T-helper 2 cell treated with Interferon-gamma antibody and Interleukin-4, amounts not matched to agents 5 μg/mL and 100 μg/mL, for 36 hours (primary cell): ENCODE results near the gene POP5.
"Not testable (repeated sequence)": the region's sequence is repeated elsewhere in the genome, so short reads cannot be mapped to it uniquely, and the experiment has no call there.

Experiments
- DNase-seq: peaks from one replicate; pipeline ENCODE4 v3.0.0; 2021; ENCODE audit warnings: low spot score
- H3K27ac Mint-ChIP-seq: one replicate; pipeline ENCODE4 v1.8.0; 2021; ENCODE audit warnings: mild to moderate bottlenecking, mixed read lengths
- H3K27me3 Mint-ChIP-seq: one replicate; pipeline ENCODE4 v1.8.0; 2021; ENCODE audit warnings: low read depth, mixed read lengths
- H3K36me3 Mint-ChIP-seq: one replicate; pipeline ENCODE4 v1.8.0; 2021; ENCODE audit warnings: low read depth, mixed read lengths
- H3K4me1 Mint-ChIP-seq: one replicate; pipeline ENCODE4 v1.8.0; 2021; ENCODE audit warnings: low read depth, mixed read lengths
- H3K4me3 Mint-ChIP-seq: one replicate; pipeline ENCODE4 v1.8.0; 2022; ENCODE audit warnings: mild to moderate bottlenecking, moderate library complexity, mixed read lengths
- H3K9me3 Mint-ChIP-seq: one replicate; pipeline ENCODE4 v1.8.0; 2021; ENCODE audit warnings: mixed read lengths

Gene POP5, protein sequence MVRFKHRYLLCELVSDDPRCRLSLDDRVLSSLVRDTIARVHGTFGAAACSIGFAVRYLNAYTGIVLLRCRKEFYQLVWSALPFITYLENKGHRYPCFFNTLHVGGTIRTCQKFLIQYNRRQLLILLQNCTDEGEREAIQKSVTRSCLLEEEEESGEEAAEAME

DNA sequence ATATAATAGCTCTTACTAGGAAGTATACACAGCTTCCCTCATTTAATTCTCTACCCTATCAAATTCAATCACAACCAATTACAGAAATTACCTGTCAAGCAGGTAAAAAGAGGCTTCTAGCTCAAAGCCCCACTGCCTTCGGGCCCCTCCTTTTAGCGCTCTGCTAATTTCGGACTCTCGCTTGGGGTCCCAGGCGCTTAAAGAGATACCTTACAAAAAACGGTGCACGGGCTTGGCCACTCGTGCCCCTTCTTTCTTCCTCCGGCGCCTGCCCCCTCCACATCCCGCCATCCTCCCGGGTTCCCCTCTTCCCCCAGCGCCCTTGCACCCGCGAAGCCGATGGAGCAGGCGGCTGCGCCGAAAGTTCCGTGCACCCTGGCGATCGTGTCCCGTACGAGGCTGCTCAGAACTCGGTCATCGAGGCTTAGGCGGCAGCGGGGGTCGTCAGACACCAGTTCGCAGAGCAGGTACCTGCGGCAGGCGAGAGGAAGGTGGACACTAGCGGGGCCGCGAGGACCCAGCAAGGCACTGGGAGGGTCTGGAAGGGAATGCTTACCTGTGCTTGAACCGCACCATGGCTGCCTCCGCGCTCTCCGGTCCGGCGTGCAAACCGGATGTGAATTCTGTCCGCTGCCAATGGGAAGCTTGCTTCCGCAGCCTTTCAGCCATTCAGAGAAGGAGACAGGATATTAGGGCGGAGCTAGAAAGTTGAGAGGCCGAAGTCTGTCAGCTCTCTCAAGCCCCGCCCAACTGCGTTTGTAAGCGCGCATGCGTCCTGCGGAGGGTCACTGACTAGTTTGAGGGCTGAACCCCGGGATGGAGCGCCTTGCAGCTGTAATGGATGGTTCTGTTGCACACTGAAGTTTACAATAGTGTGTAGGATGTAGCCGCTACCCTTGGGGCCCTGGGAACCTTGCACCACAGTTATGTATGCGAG, at the start of gene POP5:
POP5 (minus strand) TSS at position 616 of the 937 bp plus-strand sequence; CDS start at position 576, 40 bp downstream.
- Mint-ChIP-seq H3K9me3 (no peaks in the 10 kb centered on the region), H3K4me3 (peak within 1 kb of the TSS; percentile 96)

DNA sequence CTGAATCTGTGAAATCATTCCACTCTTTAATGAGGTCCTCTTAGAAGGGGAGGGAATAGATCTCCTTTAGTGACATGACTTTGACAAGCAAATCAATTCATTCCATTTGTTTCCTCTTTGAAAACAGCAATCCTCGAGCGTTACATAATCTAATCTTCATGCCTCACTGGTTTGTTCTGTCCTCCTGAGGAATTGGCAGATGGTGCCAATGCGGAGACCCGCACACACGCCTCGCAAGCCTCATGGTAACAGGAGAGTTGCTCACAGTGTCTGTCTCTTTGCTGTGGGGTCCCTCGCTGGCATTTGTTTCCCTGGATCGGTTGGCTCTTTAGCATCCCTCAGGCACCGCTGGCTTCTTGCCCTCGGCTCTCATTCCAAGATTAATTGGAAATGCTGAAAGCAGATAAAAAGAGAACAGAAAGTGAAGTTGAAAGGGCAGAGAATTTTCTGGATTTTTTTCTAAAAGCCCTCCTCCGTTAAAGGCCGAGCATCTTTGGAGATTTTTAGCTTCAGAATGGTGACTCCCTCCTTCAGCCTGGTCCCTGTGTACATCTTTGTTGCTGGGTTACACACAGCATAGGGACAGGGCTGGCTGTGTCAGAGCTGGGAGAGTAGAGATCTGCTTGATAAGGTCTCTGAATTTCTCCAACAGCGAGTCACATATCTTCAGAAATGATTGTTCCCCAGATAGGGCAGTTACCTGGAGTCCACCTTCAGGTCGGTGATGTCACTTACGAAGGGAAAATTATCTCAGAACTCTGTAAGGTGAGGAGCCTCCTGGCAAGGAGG, 49.1 kb upstream of the POP5 start:
- H3K4me3 Mint-ChIP-seq: no peak overlapping the region
- H3K27me3 Mint-ChIP-seq: peaks cover 8% of the 10 kb centered on the region
- no peaks in the 10 kb centered on the region for H3K4me1 Mint-ChIP-seq
- H3K27ac Mint-ChIP-seq: no peak overlapping the region
- no peak for DNase-seq
- H3K36me3 Mint-ChIP-seq: no peaks in the 10 kb centered on the region
- H3K9me3 Mint-ChIP-seq: no peaks in the 10 kb centered on the region

More for the DNA sequence above, at the start of gene POP5:
- Mint-ChIP-seq H3K27ac (peak within 1 kb of the TSS; percentile 88), H3K4me1 (peaks cover 31% of the 10 kb centered on the region), H3K27me3 (peaks cover 11% of the 10 kb centered on the region), H3K36me3 (peaks cover 29% of the 10 kb centered on the region)
- peak; percentile 96 for DNase-seq

DNA sequence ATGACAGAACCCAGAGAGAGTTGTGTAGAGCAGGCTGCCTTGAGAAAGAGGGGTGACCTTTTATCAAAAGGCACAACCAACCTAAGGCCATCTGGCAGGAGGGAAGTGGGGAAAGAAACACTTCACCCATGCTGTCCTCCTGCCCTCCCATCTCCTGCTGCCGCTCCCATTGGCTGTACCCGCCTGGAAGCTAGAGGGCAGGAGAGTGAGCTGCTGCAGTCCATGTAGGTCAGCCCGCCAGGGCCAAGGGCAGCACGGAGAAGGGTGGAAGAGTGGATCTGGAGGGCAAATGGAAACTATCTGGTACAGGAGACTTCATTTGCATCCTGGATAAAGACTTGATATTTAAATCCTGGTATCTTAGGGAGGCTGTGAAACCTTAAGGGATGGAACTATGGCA, 47.7 kb upstream of the POP5 start:
- Mint-ChIP-seq H3K27ac (no peak overlapping the region), H3K4me1 (no peaks in the 10 kb centered on the region), H3K36me3 (no peaks in the 10 kb centered on the region), H3K27me3 (peaks cover 3% of the 10 kb centered on the region), H3K4me3 (no peak overlapping the region), H3K9me3 (no peaks in the 10 kb centered on the region)
- DNase-seq: no peak

DNA sequence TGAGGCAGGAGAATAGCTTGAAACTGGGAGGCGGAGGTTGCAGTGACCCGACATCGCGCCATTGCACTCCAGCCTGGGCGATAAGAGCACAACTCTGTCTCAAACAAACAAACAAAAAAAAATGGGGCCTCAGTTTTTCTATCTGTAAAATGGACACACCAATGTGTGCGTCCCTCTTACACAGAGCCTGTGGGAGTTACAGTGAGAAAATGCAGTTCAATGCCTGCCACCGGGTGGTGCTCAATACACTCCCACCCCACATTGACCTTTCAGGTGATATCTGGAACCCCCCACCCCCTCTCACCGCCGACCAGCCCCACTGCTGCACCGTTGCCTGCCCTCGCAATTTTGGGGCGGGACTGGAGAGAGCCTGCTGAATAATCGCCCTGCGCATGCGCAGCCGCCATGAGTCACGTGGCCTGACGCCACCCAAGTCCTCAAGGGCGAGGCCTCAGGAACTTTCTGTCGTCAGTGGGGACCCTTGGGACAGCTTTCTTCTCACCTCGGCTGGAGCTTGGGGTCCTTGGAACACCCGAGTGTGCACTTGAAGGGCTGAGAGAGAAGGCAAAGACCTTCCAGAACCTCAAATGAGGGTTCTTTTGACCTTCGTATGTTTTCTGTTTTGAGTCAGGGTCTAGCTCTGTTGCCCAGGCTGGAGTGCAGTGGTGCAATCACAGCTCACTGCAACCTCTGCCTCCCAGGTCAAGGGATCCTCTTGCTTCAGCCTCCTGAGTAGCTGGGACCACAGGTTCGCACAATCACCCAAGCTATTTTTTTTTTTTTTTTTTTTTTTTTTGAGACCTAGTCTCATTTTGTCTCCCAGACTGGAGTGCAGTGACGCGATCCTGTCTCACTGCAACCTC, 44.6 kb upstream of the POP5 start:
- Mint-ChIP-seq H3K9me3 (no peaks in the 10 kb centered on the region), H3K4me3 (no peak overlapping the region), H3K27ac (no peak overlapping the region), H3K4me1 (no peaks in the 10 kb centered on the region), H3K36me3 (no peaks in the 10 kb centered on the region), H3K27me3 (no peaks in the 10 kb centered on the region)
- no peak for DNase-seq

DNA sequence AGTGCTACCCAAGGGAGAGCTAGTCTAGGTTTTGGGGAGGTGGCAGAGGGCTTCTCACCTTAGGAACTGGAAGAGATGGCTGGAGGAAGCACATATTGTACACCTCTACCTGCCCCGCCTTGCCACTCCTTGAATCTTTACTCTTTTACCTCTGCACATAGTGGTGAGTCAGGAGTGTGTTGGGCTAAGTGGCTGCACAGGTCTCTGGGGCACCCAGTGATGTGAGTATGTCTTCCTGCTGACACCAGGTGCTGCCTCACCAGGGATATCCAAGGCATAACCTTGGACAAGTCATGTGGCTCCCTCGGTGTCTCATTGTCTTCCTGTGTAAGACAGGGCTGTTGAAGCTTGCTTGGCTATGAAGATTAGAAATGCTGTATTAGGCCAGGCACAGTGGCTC, 39.4 kb upstream of the POP5 start:
- no peak for DNase-seq
- no peaks in the 10 kb centered on the region for H3K9me3 Mint-ChIP-seq
- no peak overlapping the region for H3K27ac Mint-ChIP-seq
- H3K36me3 Mint-ChIP-seq: no peaks in the 10 kb centered on the region
- no peak overlapping the region for H3K4me3 Mint-ChIP-seq
- peaks cover 16% of the 10 kb centered on the region for H3K27me3 Mint-ChIP-seq
- H3K4me1 Mint-ChIP-seq: no peaks in the 10 kb centered on the region

DNA sequence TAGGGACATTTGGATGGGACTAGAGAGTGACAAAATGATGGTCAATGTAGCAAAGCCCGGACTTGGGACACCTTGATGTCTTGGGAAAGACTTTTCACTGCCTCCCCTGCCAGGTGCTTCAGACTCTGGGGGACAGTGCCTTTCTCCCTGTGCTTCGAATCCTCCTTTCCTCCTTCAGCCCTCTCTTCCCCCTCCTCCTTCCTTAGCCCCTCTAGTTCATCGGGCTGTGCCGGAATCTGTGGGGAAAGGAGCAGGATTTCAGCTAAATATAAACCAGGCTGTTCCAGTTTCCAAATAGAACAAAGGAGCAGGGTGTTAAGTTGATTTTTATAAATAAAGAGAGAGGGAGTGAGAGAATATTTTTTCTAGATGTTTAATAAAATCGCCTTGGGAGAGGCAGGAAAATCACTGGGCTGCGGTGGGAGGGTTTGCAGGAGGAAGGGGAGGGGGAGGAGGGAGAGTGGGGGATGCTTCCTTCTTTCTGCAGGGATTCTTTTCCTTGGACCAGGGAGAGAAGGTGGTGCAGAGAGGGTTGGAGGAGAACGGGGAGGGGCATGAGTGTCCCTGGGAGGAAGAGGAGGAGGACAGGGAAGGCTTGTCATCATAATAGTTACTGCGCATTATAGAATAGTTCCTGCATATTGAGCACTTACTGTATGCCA, 37.9 kb upstream of the POP5 start:
- peaks cover 21% of the 10 kb centered on the region for H3K27me3 Mint-ChIP-seq
- no peaks in the 10 kb centered on the region for H3K36me3 Mint-ChIP-seq
- DNase-seq: no peak
- no peaks in the 10 kb centered on the region for H3K4me1 Mint-ChIP-seq
- no peaks in the 10 kb centered on the region for H3K9me3 Mint-ChIP-seq
- H3K4me3 Mint-ChIP-seq: no peak overlapping the region
- H3K27ac Mint-ChIP-seq: no peak overlapping the region

DNA sequence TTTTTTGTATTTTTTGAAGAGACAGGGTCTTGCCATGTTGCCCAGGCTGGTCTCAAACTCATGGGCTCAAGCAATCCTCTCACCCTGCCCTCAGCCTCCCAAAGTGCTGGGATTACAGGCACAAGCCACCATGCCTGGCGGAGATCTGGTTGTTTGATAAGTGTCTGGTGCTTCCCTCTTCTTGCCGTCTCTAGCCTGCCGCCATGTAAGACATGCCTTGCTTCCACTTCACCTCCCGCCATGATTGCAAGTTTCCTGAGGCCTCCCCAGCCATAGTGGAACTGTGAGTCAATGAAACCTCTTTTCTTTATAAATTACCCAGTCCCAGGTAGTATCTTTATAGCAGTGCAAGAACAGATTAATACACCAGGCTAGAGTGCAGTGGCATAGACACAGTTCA, 36.6 kb upstream of the POP5 start:
- not testable (repeated sequence) for H3K27ac Mint-ChIP-seq, H3K9me3 Mint-ChIP-seq, DNase-seq, H3K4me3 Mint-ChIP-seq, H3K36me3 Mint-ChIP-seq, H3K4me1 Mint-ChIP-seq
- H3K27me3 Mint-ChIP-seq: peaks cover 21% of the 10 kb centered on the region

DNA sequence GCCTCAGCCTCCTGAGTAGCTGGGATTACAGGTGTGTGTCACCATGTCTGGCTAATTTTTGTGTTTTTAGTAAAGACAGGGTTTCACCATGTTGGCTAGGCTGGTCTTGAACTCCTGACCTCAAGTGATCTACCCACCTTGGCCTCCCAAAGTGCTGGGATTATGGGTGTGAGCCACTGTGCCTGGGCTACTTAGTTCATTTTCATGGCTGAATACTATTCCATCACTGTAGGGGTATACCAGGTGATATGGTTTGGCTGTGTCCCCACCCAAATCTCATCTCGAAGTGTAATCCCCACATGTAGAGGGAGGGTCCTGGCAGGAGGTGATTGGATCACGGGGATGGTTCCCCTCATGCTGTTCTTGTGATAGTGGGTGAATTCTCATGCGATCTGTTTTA, 36.0 kb upstream of the POP5 start:
- not testable (repeated sequence) for H3K9me3 Mint-ChIP-seq, H3K36me3 Mint-ChIP-seq, H3K4me3 Mint-ChIP-seq, H3K27ac Mint-ChIP-seq, H3K4me1 Mint-ChIP-seq, DNase-seq
- peaks cover 21% of the 10 kb centered on the region for H3K27me3 Mint-ChIP-seq

DNA sequence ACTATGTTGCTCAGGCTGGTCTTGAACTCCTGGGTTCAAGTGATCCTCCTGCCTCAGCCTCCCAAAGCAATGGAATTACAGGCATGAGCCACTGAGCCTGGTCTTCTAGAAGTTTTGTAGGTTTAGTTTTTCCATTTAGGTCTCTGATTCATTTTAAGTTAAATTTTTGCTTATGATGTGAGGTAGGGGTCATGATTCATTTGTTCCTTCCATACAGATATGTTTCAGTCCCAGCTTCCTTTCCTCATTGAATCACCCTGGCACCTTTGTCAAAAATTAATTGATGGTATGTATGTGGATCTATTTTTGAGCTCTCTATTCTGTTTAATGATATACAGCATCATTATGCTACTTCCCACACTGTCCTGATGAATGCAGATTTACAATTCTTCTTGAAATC, 33.6 kb upstream of the POP5 start:
- Mint-ChIP-seq H3K4me3 (no peak overlapping the region), H3K4me1 (no peaks in the 10 kb centered on the region), H3K27me3 (peaks cover 17% of the 10 kb centered on the region), H3K36me3 (no peaks in the 10 kb centered on the region), H3K9me3 (no peaks in the 10 kb centered on the region), H3K27ac (no peak overlapping the region)
- DNase-seq: no peak

DNA sequence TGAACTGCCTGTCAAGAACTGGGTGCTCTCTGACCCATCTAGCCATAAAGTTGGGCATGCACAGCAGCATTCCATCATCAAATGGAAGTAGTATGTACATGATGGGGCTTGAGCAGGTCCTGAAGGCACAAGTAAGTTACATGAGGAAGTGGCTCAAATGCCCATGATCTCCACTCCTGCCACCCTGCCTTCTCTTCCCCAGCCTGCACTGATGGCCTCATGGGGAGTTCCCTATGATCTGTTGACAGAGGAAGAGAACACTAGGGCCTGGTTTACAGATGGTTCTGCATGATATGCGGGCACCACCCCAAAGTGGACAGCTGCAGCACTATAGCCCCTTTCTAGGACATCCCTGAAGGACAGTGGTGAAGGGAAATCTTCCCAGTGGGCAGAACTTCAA, 30.3 kb upstream of the POP5 start:
- not testable (repeated sequence) for H3K9me3 Mint-ChIP-seq, H3K4me1 Mint-ChIP-seq, H3K4me3 Mint-ChIP-seq, H3K27ac Mint-ChIP-seq, H3K36me3 Mint-ChIP-seq, H3K27me3 Mint-ChIP-seq, DNase-seq

DNA sequence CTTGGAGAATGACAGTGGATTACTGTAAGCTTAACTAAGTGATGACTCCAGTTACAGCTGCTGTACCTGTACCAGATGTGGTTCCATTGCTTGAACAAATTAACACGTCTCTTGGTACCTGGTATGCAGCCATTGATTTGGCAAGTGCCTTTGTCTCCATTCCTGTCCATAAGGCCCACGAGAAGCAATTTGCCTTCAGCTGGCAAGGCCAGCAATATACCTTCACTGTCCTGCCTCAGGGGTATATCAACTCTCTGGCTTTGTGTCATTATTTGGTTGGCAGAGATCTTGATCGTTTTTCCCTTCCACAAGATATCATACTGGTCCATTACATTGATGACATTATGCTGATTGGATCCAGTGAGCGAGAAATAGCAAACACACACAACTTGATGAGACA, 29.4 kb upstream of the POP5 start:
- Mint-ChIP-seq H3K4me1 (no peaks in the 10 kb centered on the region), H3K9me3 (no peaks in the 10 kb centered on the region), H3K27ac (no peak overlapping the region), H3K27me3 (peaks cover 6% of the 10 kb centered on the region), H3K4me3 (no peak overlapping the region), H3K36me3 (no peaks in the 10 kb centered on the region)
- DNase-seq: no peak

DNA sequence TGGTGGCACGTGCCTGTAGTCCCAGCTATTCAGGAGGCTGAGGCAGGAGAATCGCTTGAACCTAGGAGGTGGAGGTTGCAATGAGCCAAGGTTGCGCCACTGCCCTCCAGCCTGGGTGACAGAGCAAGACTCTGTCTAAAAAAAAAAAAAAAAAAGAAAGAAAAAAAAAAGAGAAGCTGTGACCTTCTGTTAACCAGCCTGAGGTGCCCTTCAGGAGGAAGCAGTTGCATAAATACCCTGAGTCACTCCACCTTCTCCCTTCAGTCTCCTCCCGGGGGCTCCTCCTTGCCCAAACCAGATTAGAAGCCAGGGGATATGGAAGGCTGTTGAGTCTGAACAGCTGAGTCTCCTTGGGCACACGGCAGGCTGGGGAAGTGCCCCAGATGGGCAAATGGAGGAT, 21.2 kb upstream of the POP5 start:
- H3K27ac Mint-ChIP-seq, H3K36me3 Mint-ChIP-seq, H3K4me3 Mint-ChIP-seq, H3K27me3 Mint-ChIP-seq, DNase-seq, H3K9me3 Mint-ChIP-seq, H3K4me1 Mint-ChIP-seq: not testable (repeated sequence)
